OCI-LY7 (cell line): ENCODE results near the gene FHDC1. TPM values are rescaled to one million over a fixed set of nuclear protein-coding genes. Genes with fewer than 3 reads are reported as not detected.

Source experiments
- BruUV-seq: library from RNA; stranded (reverse); fragments of 400-500 nt; replicated peaks from 2 replicates; lab custom pipeline; 2021; lab: Mats Ljungman, UMichigan
- CTCF ChIA-PET: fragments of 300-600 bp; sonication (Branson Sonifier 250); formaldehyde crosslinking; loops from one replicate; lab custom pipeline; 2022; ENCODE audit warnings: antibody characterized with exemption; ENCODE audit not compliant: unreplicated experiment; lab: Charles Lee
- POLR2A ChIA-PET: fragments of 300-600 bp; sonication (Branson Sonifier 250); formaldehyde crosslinking; loops from one replicate; lab custom pipeline; 2022; ENCODE audit warnings: antibody characterized with exemption; lab: Charles Lee
- DNase-seq: peaks from one replicate; pipeline ENCODE4 v3.0.0-alpha.2; 2015; ENCODE audit warnings: low spot score
- H2AFZ ChIP-seq: fragments of 200-600 bp; sonication (generic), shearing (Covaris generic); 2 replicates; pipeline ENCODE4 v1.6.1; 2014; ENCODE audit warnings: mild to moderate bottlenecking, antibody characterized with exemption, low read length, moderate library complexity
- H3K27ac ChIP-seq: fragments of 200-600 bp; sonication (generic); 2 replicates; pipeline ENCODE4 v1.5.1; 2014; ENCODE audit warnings: mixed run types, low read depth, mild to moderate bottlenecking, moderate library complexity, low read length, inconsistent platforms; ENCODE audit not compliant: poor library complexity, severe bottlenecking
- H3K36me3 ChIP-seq: fragments of 200-600 bp; sonication (generic); 2 replicates; pipeline ENCODE4 v1.6.1; 2014; ENCODE audit warnings: mild to moderate bottlenecking, antibody characterized with exemption, low read length, moderate library complexity, mixed read lengths; ENCODE audit not compliant: insufficient read depth
- H3K4me1 ChIP-seq: fragments of 200-600 bp; sonication (generic); 2 replicates; pipeline ENCODE4 v1.5.1; 2014; ENCODE audit warnings: mild to moderate bottlenecking, low read length; ENCODE audit not compliant: insufficient read depth, poor library complexity, severe bottlenecking
- H3K4me2 ChIP-seq: fragments of 200-600 bp; sonication (generic); 2 replicates; pipeline ENCODE4 v1.6.1; 2014; ENCODE audit warnings: mild to moderate bottlenecking, low read length
- H3K4me3 ChIP-seq: fragments of 200-600 bp; sonication (generic); 2 replicates; pipeline ENCODE4 v1.5.1; 2014; ENCODE audit warnings: mild to moderate bottlenecking, low read depth, low read length; ENCODE audit not compliant: poor library complexity, severe bottlenecking
- H3K79me2 ChIP-seq: fragments of 200-600 bp; sonication (generic); 2 replicates; pipeline ENCODE4 v1.6.1; 2016; ENCODE audit warnings: low read depth, mild to moderate bottlenecking, low read length, moderate library complexity, mixed read lengths; ENCODE audit not compliant: insufficient read depth
- H3K9me2 ChIP-seq: fragments of 200-600 bp; sonication (generic); 2 replicates; pipeline ENCODE4 v1.6.1; 2016; ENCODE audit warnings: mild to moderate bottlenecking, low read length, mixed read lengths; ENCODE audit not compliant: insufficient read depth
- H3K9me3 ChIP-seq: fragments of 200-600 bp; sonication (generic); 2 replicates; pipeline ENCODE4 v1.6.1; 2014; ENCODE audit warnings: mild to moderate bottlenecking, mixed run types, low read length, mixed read lengths
- H4K20me1 ChIP-seq: fragments of 200-600 bp; sonication (generic); 2 replicates; pipeline ENCODE4 v1.6.1; 2014; ENCODE audit warnings: mild to moderate bottlenecking, antibody characterized with exemption, low read length, moderate library complexity, mixed read lengths; ENCODE audit not compliant: insufficient read depth
- CTCF ChIP-seq: fragments of 200-600 bp; sonication (generic); conservative IDR thresholded peaks from 2 replicates; pipeline ENCODE4 v1.5.1; 2014; ENCODE audit warnings: mild to moderate bottlenecking, antibody characterized with exemption, low read length, moderate library complexity, mixed read lengths
- EZH2phosphoT487 ChIP-seq: fragments of 200-600 bp; sonication (generic); IDR thresholded peaks from 2 replicates; pipeline ENCODE4 v1.6.1; 2018; ENCODE audit warnings: low read depth, borderline replicate concordance, mild to moderate bottlenecking, mixed run types, antibody characterized with exemption, low read length, moderate library complexity, mixed read lengths
- intact Hi-C: fragments of 100-400 bp; cut with micrococcal nuclease; formaldehyde crosslinking; loops from one replicate; pipeline ENCODE4 v1.10.0; 2022; ENCODE audit not compliant: unreplicated experiment
- total RNA-seq, 2 experiments: library from RNA; depleted of rRNA in 1 of 2; stranded (reverse); fragments of >200 nt in 1 of 2; shearing (Covaris generic) in 1 of 2; gene quantifications; 2 replicates each; pipeline ENCODE4 v1.2.3, GENCODE V29; 2014 to 2022

Gene FHDC1
- total RNA-seq, 2 experiments from 2014 or later: 0.04 to 0.13 TPM

GRCh38 chr4:152971053-152971452 is 34.9 kb downstream of the FHDC1 start:
- POLR2A ChIA-PET: no interaction called here
- H3K79me2 ChIP-seq: no peaks in the 10 kb centered on the region
- no peak for DNase-seq
- intact Hi-C loops: no loop called here
- no peaks in the 10 kb centered on the region for H3K4me1 ChIP-seq
- H3K27ac ChIP-seq: no peak overlapping the region
- no peak overlapping the region for H2AFZ ChIP-seq
- CTCF ChIA-PET: no interaction called here
- no TSS peak for BruUV-seq
- no peak overlapping the region for H3K4me2 ChIP-seq
- H4K20me1 ChIP-seq: no peaks in the 10 kb centered on the region
- no peak overlapping the region for H3K4me3 ChIP-seq
- H3K9me3 ChIP-seq: no peaks in the 10 kb centered on the region
- H3K36me3 ChIP-seq: no peaks in the 10 kb centered on the region
- H3K9me2 ChIP-seq: no peaks in the 10 kb centered on the region
- TF ChIP-seq CTCF (no peak), EZH2phosphoT487 (no peak)

GRCh38 chr4:152972821-152973628 is 36.9 kb downstream of the FHDC1 start:
- POLR2A ChIA-PET: interaction anchor here (0.7 kb wide), 2 partner anchors 80 to 312 kb away, joined by 3 read pairs; no protein-coding TSS in a partner anchor
- Histone ChIP-seq H2AFZ (no peak overlapping the region), H3K79me2 (no peaks in the 10 kb centered on the region), H3K27ac (no peak overlapping the region), H4K20me1 (no peaks in the 10 kb centered on the region), H3K9me2 (no peaks in the 10 kb centered on the region), H3K4me1 (no peaks in the 10 kb centered on the region), H3K4me3 (no peak overlapping the region), H3K9me3 (no peaks in the 10 kb centered on the region), H3K36me3 (no peaks in the 10 kb centered on the region), H3K4me2 (no peak overlapping the region)
- intact Hi-C loops: no loop called here
- CTCF ChIA-PET: interaction anchor here (0.6 kb wide), 1 partner anchor 71 kb away, joined by 4 read pairs; no protein-coding TSS in a partner anchor
- no TSS peak for BruUV-seq
- DNase-seq: no peak
- no peak for TF ChIP-seq CTCF
- no peak for TF ChIP-seq EZH2phosphoT487
